ENCODE results near the gene TNNT1.
A peak's percentile ranks its signal among the peaks of the same experiment; 100 is the strongest.
"Not testable (repeated sequence)": the region's sequence is repeated elsewhere in the genome, so short reads cannot be mapped to it uniquely, and the experiment has no call there.

TNNT1 gene

DNA sequence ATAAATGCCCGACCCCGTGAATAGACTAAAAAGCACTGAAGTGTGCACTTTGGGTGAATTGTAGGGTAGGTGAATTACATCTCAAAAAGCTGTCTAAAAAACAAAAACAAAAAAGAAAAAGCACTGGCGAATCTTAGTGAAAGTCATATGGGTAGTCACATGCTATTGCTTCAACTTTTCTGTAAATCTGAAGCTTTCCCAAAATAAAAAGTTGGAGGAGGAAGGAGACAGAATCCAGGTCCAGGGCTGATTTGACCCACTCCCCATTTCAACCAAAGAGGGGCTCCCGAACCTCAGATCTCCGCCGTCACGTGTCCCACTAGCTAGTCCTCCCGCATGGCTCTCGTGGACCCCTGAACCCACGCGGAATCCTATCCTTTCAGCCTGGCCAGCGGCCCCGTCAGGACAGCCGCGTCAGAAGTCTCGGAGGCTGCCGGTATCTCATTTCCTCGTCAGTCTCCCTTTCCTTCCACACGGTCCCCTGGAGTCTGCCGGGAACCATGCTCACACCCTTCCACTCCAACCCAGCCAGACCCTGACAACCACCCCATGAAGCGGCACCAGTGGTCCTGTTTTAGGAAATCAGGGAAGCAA, 37.7 kb downstream of the TNNT1 start:
- DNase-seq (ENCODE audit: low spot score), result no peak
- TF ChIP-seq, protein P1, sequence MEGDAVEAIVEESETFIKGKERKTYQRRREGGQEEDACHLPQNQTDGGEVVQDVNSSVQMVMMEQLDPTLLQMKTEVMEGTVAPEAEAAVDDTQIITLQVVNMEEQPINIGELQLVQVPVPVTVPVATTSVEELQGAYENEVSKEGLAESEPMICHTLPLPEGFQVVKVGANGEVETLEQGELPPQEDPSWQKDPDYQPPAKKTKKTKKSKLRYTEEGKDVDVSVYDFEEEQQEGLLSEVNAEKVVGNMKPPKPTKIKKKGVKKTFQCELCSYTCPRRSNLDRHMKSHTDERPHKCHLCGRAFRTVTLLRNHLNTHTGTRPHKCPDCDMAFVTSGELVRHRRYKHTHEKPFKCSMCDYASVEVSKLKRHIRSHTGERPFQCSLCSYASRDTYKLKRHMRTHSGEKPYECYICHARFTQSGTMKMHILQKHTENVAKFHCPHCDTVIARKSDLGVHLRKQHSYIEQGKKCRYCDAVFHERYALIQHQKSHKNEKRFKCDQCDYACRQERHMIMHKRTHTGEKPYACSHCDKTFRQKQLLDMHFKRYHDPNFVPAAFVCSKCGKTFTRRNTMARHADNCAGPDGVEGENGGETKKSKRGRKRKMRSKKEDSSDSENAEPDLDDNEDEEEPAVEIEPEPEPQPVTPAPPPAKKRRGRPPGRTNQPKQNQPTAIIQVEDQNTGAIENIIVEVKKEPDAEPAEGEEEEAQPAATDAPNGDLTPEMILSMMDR (conservative IDR thresholded peaks at IDR 0.05; ENCODE audit: low read depth), result no peak
- ChIA-PET POLR2A (ENCODE audit: low non-redundant PET) (no interaction called here), CTCF (interaction anchor here (0.7 to 1.0 kb wide), 2 partner anchors 20 to 23 kb away, joined by 3 read pairs; no protein-coding TSS in a partner anchor)
- peak overlapping the region; percentile 26; the same call in 1 of the 2 replicates for H3K27ac ChIP-seq

DNA sequence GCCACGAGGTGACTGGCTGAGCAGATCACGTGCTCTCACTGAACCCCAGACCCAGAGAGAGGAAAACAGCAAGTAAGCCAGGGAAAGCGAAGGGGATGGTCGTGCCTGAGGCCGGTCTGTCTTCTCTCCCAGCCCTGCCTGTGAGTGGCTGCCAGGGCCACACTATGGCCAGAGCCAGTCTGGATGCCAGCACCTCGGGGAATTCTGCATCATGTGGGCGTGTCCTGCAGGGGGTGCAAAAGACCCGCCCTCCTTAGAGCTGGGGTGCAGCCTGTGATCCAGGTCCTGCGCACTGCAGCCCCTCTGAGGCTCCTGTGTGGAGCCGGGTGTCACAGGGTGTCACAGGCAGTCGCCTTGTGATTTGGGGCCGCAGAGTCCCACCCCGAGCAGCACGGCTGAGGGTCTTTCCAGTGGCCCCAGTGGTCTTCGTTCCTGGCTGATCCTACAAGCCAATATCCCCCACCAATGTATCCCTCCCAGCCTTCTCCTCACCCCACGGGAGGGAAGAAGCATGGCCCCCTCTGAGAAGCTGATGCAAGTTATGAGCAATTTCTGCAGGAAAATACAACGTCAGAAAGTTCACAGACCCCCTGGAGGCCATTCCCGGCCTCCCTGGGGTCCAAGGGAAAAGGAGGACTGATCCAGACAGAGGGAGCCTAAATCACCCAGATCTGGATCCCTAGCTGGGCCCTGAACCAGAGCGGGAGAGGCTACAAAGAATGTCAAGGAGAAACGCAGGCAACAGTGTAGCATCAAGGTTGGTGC, 39.3 kb downstream of the TNNT1 start:
- H3K27ac ChIP-seq, result peak overlapping the region; percentile 7
- TF ChIP-seq, protein P1 (conservative IDR thresholded peaks at IDR 0.05; ENCODE audit: low read depth), result no peak
- CTCF ChIA-PET, result no interaction called here
- no peak for DNase-seq (ENCODE audit: low spot score)
- POLR2A ChIA-PET (ENCODE audit: low non-redundant PET), result no interaction called here

DNA sequence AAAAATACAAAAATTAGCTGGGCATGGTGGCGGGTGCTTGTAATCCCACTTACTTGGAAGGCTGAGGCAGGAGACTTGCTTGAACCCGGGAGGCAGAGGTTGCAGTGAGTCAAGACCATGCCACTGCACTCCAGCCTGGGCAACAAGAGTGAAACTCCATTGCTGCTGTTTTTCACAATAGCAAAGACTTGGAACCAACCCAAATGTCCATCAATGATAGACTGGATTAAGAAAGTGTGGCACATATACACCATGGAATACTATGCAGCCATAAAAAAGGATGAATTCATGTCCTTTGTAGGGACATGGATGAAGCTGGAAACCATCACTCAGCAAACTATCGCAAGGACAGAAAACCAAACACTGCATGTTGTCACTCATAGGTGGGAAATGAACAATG, 41.8 kb downstream of the TNNT1 start:
- DNase-seq (ENCODE audit: low spot score); POLR2A ChIA-PET (ENCODE audit: low non-redundant PET); H3K27ac ChIP-seq: not testable (repeated sequence)
- CTCF ChIA-PET, result interaction anchor here (0.6 to 0.7 kb wide), 2 partner anchors 11 to 29 kb away, joined by 3 read pairs; no protein-coding TSS in a partner anchor

DNA sequence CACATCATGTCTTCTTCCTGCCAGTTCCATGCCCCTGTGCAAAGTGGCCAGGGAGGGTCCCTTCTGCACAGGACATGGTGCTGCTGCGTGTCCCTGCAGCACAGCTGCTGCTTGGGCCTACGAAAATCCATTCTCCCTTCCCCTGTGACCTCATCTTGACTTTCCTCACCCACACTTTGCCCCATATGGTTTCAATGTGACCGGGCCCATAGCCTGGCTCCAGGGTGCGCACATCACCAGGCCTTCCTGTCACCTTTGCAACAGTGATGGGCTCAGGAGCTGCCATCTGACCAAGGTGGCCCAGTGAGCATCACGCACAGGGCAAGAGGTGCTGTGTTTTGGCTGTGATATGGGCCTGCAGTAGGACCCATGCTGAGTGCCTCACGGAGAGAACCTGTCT, 42.4 kb downstream of the TNNT1 start:
- no peak overlapping the region for H3K27ac ChIP-seq
- TF ChIP-seq, protein P1 (conservative IDR thresholded peaks at IDR 0.05; ENCODE audit: low read depth), result no peak
- POLR2A ChIA-PET (ENCODE audit: low non-redundant PET), result interaction anchor here (0.6 kb wide), 2 partner anchors 17 to 233 kb away, joined by 3 read pairs; no protein-coding TSS in a partner anchor
- CTCF ChIA-PET, result interaction anchor here (0.6 to 0.7 kb wide), 3 partner anchors 10 to 56 kb away, joined by 3 to 5 read pairs (median 3); no protein-coding TSS in a partner anchor
- no peak for DNase-seq (ENCODE audit: low spot score)

DNA sequence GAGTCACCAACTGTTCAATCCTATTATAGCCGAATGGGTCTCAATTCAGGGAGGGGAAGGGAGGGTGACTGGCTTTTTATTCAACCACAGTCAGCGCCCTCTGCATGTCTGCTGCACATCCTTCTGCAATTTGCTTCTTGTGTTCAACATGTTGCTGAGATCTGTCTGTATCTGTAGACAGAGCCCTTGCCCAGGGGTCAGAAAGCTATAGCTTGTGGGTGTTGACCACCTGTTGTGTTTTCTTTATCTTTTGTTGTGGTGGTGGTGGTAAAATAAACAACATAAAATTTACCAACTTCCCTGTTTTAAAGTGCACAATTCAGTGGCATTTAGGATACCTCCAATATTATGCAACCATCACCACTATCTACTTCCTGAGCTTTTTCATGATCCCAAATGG, 43.8 kb downstream of the TNNT1 start:
- DNase-seq (ENCODE audit: low spot score), result no peak
- TF ChIP-seq, protein P1 (conservative IDR thresholded peaks at IDR 0.05; ENCODE audit: low read depth), result no peak
- no peak overlapping the region for H3K27ac ChIP-seq
- ChIA-PET POLR2A (ENCODE audit: low non-redundant PET) (no interaction called here), CTCF (no interaction called here)

GRCh38 chr19:55103190-55103589, 45.8 kb downstream of the TNNT1 start:
- TF ChIP-seq, protein P1 (conservative IDR thresholded peaks at IDR 0.05; ENCODE audit: low read depth), result no peak
- no peak overlapping the region for H3K27ac ChIP-seq
- DNase-seq (ENCODE audit: low spot score), result no peak
- ChIA-PET CTCF (no interaction called here), POLR2A (ENCODE audit: low non-redundant PET) (no interaction called here)

GRCh38 chr19:55101261-55101660, 47.7 kb downstream of the TNNT1 start:
- CTCF ChIA-PET, result no interaction called here

More at GRCh38 chr19:55101261-55101660, 47.7 kb downstream of the TNNT1 start:
- TF ChIP-seq, protein P1 (conservative IDR thresholded peaks at IDR 0.05; ENCODE audit: low read depth), result no peak
- POLR2A ChIA-PET (ENCODE audit: low non-redundant PET), result no interaction called here
- no peak overlapping the region; the same call in 1 of the 2 replicates for H3K27ac ChIP-seq
- DNase-seq (ENCODE audit: low spot score), result no peak

All from RWPE1 (cell line).